ENCODE data around the gene CAMTA1.

CAMTA1 gene

GRCh38 chr1:6959491-6959890 lies 174.2 kb downstream of the CAMTA1 start:
- TF ChIP-seq, protein P1, sequence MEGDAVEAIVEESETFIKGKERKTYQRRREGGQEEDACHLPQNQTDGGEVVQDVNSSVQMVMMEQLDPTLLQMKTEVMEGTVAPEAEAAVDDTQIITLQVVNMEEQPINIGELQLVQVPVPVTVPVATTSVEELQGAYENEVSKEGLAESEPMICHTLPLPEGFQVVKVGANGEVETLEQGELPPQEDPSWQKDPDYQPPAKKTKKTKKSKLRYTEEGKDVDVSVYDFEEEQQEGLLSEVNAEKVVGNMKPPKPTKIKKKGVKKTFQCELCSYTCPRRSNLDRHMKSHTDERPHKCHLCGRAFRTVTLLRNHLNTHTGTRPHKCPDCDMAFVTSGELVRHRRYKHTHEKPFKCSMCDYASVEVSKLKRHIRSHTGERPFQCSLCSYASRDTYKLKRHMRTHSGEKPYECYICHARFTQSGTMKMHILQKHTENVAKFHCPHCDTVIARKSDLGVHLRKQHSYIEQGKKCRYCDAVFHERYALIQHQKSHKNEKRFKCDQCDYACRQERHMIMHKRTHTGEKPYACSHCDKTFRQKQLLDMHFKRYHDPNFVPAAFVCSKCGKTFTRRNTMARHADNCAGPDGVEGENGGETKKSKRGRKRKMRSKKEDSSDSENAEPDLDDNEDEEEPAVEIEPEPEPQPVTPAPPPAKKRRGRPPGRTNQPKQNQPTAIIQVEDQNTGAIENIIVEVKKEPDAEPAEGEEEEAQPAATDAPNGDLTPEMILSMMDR (conservative IDR thresholded peaks at IDR 0.05; ENCODE audit: control insufficient read depth, insufficient read depth, low read depth, low read length): no peak
- no peak for DNase-seq (ENCODE audit: low read depth)
- no peak overlapping the region for H3K4me3 ChIP-seq (ENCODE audit: control insufficient read depth, low read depth, low read length)

DNA sequence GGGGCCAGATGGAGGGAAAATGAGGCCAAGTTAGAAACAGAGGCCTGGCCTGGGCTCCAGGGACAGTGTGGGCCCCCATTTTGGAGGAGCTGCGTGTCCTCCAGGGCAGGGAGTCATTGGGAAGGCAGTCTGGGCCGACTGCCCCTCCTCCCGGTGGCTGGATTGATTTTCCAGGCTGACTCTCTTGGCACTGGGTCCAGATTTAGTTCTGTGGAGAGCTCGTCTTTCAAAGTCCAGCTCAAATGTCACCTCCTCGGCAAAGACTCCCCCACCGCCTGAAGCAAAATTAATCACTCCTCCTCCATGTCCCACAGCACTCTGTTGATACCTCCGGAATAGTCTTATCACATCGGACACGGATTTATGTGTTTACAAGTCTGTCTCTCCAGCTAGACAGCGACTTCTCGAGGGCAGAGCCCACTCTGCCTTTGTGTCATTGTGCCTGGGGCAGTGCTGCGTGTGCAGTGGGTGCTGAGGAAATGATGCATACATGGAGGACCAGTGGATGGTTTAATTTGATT lies 175.1 kb downstream of the CAMTA1 start:
- TF ChIP-seq, protein P1 (conservative IDR thresholded peaks at IDR 0.05; ENCODE audit: control insufficient read depth, insufficient read depth, low read depth, low read length): no peak
- DNase-seq (ENCODE audit: low read depth): peak; percentile 33
- H3K4me3 ChIP-seq (ENCODE audit: control insufficient read depth, low read depth, low read length): no peak overlapping the region

DNA sequence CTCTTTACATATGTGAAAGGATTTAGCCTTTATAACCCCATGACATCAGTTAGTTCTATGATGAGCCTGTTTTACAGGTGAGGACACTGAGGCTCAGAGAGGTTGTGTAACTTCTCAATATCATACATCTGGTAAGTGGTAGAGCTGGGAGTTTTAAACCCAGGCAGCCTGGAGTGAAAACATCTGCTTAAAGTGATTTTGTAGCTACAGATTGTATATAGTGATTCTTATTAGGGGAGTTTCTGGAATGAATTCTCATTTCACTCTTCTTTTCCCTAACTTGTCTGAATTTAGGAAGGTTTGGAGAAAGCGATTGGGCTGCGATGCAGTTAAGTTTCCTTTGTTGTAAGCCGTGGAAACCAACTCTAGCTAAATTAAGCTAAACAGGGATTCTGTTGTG lies 175.6 kb downstream of the CAMTA1 start:
- TF ChIP-seq, protein P1 (conservative IDR thresholded peaks at IDR 0.05; ENCODE audit: control insufficient read depth, insufficient read depth, low read depth, low read length): no peak
- no peak overlapping the region for H3K4me3 ChIP-seq (ENCODE audit: control insufficient read depth, low read depth, low read length)
- DNase-seq (ENCODE audit: low read depth): no peak

DNA sequence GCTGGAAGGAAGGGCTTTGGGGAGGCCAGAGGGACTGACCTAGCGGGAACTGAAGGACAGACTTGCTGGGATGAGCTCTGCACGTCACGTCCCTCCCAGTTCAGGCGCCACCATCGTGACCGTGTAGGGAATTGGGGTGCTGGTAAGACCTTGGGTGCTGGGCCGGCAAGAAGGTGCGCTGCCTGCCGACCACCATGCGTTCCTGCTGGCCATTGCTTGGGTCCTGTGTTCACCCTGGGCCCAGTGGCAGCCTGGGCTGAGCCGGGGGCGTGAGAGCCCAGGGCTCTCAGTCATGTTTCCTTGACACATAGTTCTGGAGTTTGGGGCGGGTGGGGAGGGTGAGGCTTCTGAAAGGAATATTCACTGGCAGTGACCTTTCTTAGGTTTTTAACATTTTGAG lies 176.0 kb downstream of the CAMTA1 start:
- no peak for DNase-seq (ENCODE audit: low read depth)
- TF ChIP-seq, protein P1 (conservative IDR thresholded peaks at IDR 0.05; ENCODE audit: control insufficient read depth, insufficient read depth, low read depth, low read length): no peak
- no peak overlapping the region for H3K4me3 ChIP-seq (ENCODE audit: control insufficient read depth, low read depth, low read length)

DNA sequence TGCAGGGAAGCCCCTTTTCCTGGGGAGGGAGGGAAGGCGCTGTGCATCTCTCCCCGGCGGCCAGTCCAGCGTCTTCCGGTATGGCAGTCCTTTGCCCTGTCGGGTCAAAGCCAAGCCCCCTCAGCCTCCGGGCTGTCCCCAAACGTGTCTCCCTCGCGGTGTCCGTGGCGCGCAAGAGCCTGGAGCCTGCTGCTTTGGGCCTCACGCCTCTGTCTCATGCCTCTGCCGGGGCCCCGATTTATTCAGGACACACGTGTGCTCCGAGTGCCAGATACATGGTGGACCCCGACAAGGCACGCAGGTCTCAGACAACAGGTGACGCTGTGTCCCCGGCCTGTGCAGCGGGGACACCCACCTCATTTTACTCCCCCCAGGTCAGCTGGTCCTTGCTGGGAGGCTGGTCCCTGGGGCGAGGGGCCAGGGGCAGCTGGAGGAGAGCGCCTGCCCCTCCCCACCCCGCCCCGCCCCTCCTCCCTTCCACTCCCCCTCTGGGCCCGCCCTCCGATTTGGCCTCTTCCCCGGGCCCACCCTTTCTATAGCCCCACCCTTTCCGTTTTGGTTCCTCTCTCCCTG lies 176.7 kb downstream of the CAMTA1 start:
- DNase-seq (ENCODE audit: low read depth): no peak
- TF ChIP-seq, protein P1 (conservative IDR thresholded peaks at IDR 0.05; ENCODE audit: control insufficient read depth, insufficient read depth, low read depth, low read length): no peak
- no peak overlapping the region for H3K4me3 ChIP-seq (ENCODE audit: control insufficient read depth, low read depth, low read length)

- H3K4me3 ChIP-seq (ENCODE audit: control insufficient read depth, low read depth, low read length): no peak overlapping the region
- peak; percentile 1 for DNase-seq (ENCODE audit: low read depth)
Measured at GRCh38 chr1:6962478-6962995, 177.3 kb downstream of the CAMTA1 start.

More at GRCh38 chr1:6962478-6962995, 177.3 kb downstream of the CAMTA1 start:
- TF ChIP-seq, protein P1 (conservative IDR thresholded peaks at IDR 0.05; ENCODE audit: control insufficient read depth, insufficient read depth, low read depth, low read length): no peak

All from fibroblast of mammary gland (primary cell).